Brain microvascular endothelial cell (primary cell): ENCODE data around the gene ZC3H10.

Experiments
- DNase-seq: peaks from one replicate; pipeline ENCODE4 v3.0.0-alpha.2; 2020
- H3K27ac ChIP-seq: fragments of 250-450 bp; sonication (Bioruptor Pico); 2 replicates; pipeline ENCODE4 v1.5.1; 2020; ENCODE audit warnings: mild to moderate bottlenecking, moderate library complexity
- H3K27me3 ChIP-seq: fragments of 250-450 bp; sonication (Bioruptor Pico); replicated peaks from 2 replicates; pipeline ENCODE4 v1.5.1; 2020; ENCODE audit warnings: mild to moderate bottlenecking
- H3K36me3 ChIP-seq: fragments of 250-450 bp; sonication (Bioruptor Pico); replicated peaks from 2 replicates; pipeline ENCODE4 v1.5.1; 2020; ENCODE audit warnings: mild to moderate bottlenecking
- H3K4me3 ChIP-seq: 2 replicates; pipeline ENCODE4 v1.5.1; 2011; ENCODE audit warnings: low read depth, mild to moderate bottlenecking, control low read depth, low read length, moderate library complexity
- CTCF ChIP-seq: IDR thresholded peaks from 2 replicates; pipeline ENCODE4 v1.5.1; 2011; ENCODE audit warnings: low read depth, mild to moderate bottlenecking, moderate library complexity, low read length, control low read depth, inconsistent platforms; ENCODE audit errors: missing control alignments
- in situ Hi-C: cut with HindIII; loops from 2 replicates; pipeline ENCODE4 v1.10.0; 2017; ENCODE audit warnings: low sequenced_read_pairs, low pct_ligation_motif_present

ZC3H10 gene

GRCh38 chr12:56161690-56162351 is 43.8 kb downstream of the ZC3H10 start:
- in situ Hi-C loops, result no loop called here
- H3K4me3 ChIP-seq, result peak overlapping the region; percentile 99

GRCh38 chr12:56162468-56163290 is 44.6 kb downstream of the ZC3H10 start:
- in situ Hi-C loops, result no loop called here
- H3K4me3 ChIP-seq, result no peak overlapping the region
- peaks cover 71% of the 10 kb centered on the region for H3K36me3 ChIP-seq
- peak overlapping the region; percentile 14 for H3K27ac ChIP-seq
- peak; percentile 33 for DNase-seq
- no peaks in the 10 kb centered on the region for H3K27me3 ChIP-seq
- TF ChIP-seq CTCF, result no peak

More at GRCh38 chr12:56161690-56162351, 43.8 kb downstream of the ZC3H10 start:
- DNase-seq, result no peak
- Histone ChIP-seq H3K27ac (no peak overlapping the region), H3K36me3 (peaks cover 67% of the 10 kb centered on the region), H3K27me3 (no peaks in the 10 kb centered on the region)
- no peak for TF ChIP-seq CTCF

- in situ Hi-C loops, result no loop called here
- DNase-seq, result no peak
- TF ChIP-seq CTCF, result no peak
- H3K4me3 ChIP-seq, result no peak overlapping the region
- H3K27ac ChIP-seq, result no peak overlapping the region
- H3K36me3 ChIP-seq, result peaks cover 78% of the 10 kb centered on the region
- no peaks in the 10 kb centered on the region for H3K27me3 ChIP-seq
These were observed 45.7 kb downstream of the ZC3H10 start for GRCh38 chr12:56163533-56164344.

GRCh38 chr12:56164345-56164729 is 46.3 kb downstream of the ZC3H10 start:
- Histone ChIP-seq H3K4me3 (no peak overlapping the region), H3K27me3 (no peaks in the 10 kb centered on the region), H3K36me3 (peaks cover 79% of the 10 kb centered on the region), H3K27ac (no peak overlapping the region)
- no peak for TF ChIP-seq CTCF
- in situ Hi-C loops, result no loop called here
- DNase-seq, result no peak

- H3K27me3 ChIP-seq, result no peaks in the 10 kb centered on the region
- no peak for TF ChIP-seq CTCF
- H3K27ac ChIP-seq, result no peak overlapping the region
- H3K36me3 ChIP-seq, result peaks cover 74% of the 10 kb centered on the region
- in situ Hi-C loops, result no loop called here
- H3K4me3 ChIP-seq, result no peak overlapping the region
- no peak for DNase-seq
These were observed 47.3 kb downstream of the ZC3H10 start for GRCh38 chr12:56165369-56165768.
